ENCODE measurements around the gene RAB6B. TPM values are rescaled to one million over a fixed set of nuclear protein-coding genes. Genes with fewer than 3 reads are reported as not detected.

RAB6B gene
- total and polyA plus RNA-seq, 2 experiments from 2014 or later: 1.2 to 3.9 TPM

- no peak for TF ChIP-seq ZNF462 (CRISPR knock-in tag; IDR thresholded peaks at IDR 0.05)
- TF ChIP-seq ETS1 (IDR thresholded peaks at IDR 0.05): no peak
These were observed 53.5 kb downstream of the RAB6B start (continued) for GRCh38 chr3:133842158-133842557.

- no peaks in the 10 kb centered on the region for H3K36me3 Mint-ChIP-seq (ENCODE audit: low read depth)
- H3K27me3 Mint-ChIP-seq (ENCODE audit: insufficient read depth, low read depth, poor library complexity): peaks cover 12% of the 10 kb centered on the region
- TF ChIP-seq ZNF331 (CRISPR knock-in tag; IDR thresholded peaks at IDR 0.05; ENCODE audit: low read depth) (no peak), CTCF (conservative IDR thresholded peaks at IDR 0.05; ENCODE audit: low read depth in 2 of 2) (no peak), EZH2 (IDR thresholded peaks at IDR 0.05; ENCODE audit: low read depth, unreplicated experiment) (no peak), ETS1 (IDR thresholded peaks at IDR 0.05) (no peak), NANOG (IDR thresholded peaks at IDR 0.05; ENCODE audit: borderline replicate concordance) (no peak), CREB1 (CRISPR knock-in tag; IDR thresholded peaks at IDR 0.05; ENCODE audit: low read depth) (no peak)
These were observed 54.5 kb downstream of the RAB6B start for GRCh38 chr3:133841196-133841595.

More at GRCh38 chr3:133841196-133841595, 54.5 kb downstream of the RAB6B start:
- Histone ChIP-seq H2AFZ (no peak overlapping the region), H3K4me1 (ENCODE audit: insufficient read depth) (no peaks in the 10 kb centered on the region), H3F3A (replicated peaks; ENCODE audit: low read depth) (no peaks in the 10 kb centered on the region), H3K27ac (ENCODE audit: low read depth) (no peak overlapping the region), H3K4me2 (no peak overlapping the region), H3K36me3 (ENCODE audit: insufficient read depth) (no peaks in the 10 kb centered on the region), H3K27me3 (ENCODE audit: insufficient read depth) (no peaks in the 10 kb centered on the region), H3K4me3 (no peak overlapping the region), H3K79me2 (replicated peaks; ENCODE audit: insufficient read depth) (no peaks in the 10 kb centered on the region), H3K9me2 (ENCODE audit: insufficient read depth) (no peaks in the 10 kb centered on the region), H4K20me1 (replicated peaks; ENCODE audit: insufficient read depth) (no peaks in the 10 kb centered on the region)
- Mint-ChIP-seq H3K4me3 (no peak overlapping the region), H3K4me1 (no peaks in the 10 kb centered on the region), H3K9me3 (no peaks in the 10 kb centered on the region), H3K27ac (no peak overlapping the region)
- ATAC-seq: no peak
- no peak for DNase-seq (ENCODE audit: low spot score)
